ENCODE results near the gene CPSF2. TPM values are rescaled to one million over a fixed set of nuclear protein-coding genes. Genes with fewer than 3 reads are reported as not detected.
A peak's percentile ranks its signal among the peaks of the same experiment; 100 is the strongest.

The CPSF2 gene
- total and polyA plus RNA-seq, 8 donors: 5.5 to 36.6 (median 8.0) TPM

DNA sequence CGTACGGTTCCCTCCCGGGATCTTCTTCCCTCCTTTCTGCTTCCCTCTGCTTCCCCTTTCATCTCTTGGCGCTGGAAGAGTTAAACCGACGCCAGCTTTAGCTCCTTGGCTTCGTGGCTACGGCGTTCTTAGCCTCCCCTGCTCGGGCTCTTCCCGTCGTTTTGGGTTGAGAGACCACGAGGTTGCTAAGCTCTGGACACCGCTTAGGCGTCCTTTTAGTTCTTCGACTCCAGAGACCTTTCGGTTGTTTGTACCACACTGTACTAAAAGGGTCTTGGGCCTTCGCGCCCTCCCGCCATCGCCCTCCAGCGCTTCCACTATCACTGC is 545 bp downstream of the CPSF2 start:
- DNase-seq: peak in 1 of 2 donors; percentile 70
- intact Hi-C loops (cut with DNase I; ENCODE audit: low total_unique reads): no loop called here
- H3K4me3 ChIP-seq: peak overlapping the region; percentile 82 to 93 (median 89)
- TF ChIP-seq POLR2AphosphoS5 (IDR thresholded peaks at IDR 0.05): no peak
- no peak for TF ChIP-seq POLR2A (IDR thresholded peaks at IDR 0.05)
- TF ChIP-seq EP300 (IDR thresholded peaks at IDR 0.05): no peak
- TF ChIP-seq CTCF (IDR thresholded peaks at IDR 0.05): no peak
- H3K27ac ChIP-seq: peak overlapping the region; percentile 92 to 98 (median 94)
- no peaks in the 10 kb centered on the region for H3K27me3 ChIP-seq
- H3K4me1 ChIP-seq: peaks cover 26 to 75% (median 46%) of the 10 kb centered on the region in 4 donors
- no peaks in the 10 kb centered on the region for H3K9me3 ChIP-seq
- peaks cover 0 to 35% (median 23%) of the 10 kb centered on the region in 4 donors for H3K36me3 ChIP-seq
- 0 to 1% (median 0%) methylated on average over 22 of the region's 22 CpGs for WGBS, 5 donors

DNA sequence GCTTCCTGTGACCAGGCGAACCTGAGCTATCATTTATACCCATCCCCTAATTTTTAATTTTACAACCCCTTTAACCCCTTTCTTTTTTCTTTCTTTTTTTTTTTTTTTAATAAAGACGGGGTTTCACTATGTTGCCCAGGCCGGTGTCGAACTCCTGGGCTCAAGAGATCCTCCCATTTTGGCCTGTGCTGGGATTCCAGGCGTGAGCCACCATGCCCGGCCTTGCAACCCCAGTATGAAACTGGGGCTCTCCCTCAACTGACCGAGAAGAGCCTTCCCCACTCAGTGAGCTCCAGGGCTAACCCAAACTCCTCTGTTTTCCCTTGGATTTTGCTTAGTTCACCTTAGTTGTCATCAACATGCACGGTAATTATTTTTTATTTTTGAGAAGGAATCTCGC is 992 bp downstream of the CPSF2 start:
- H3K27ac ChIP-seq: peak overlapping the region in 4 of 5 donors; percentile 92 to 98 (median 95)
- 35 to 42% (median 37%) methylated on average over 9 of the region's 9 CpGs for WGBS, 5 donors
- no peaks in the 10 kb centered on the region for H3K27me3 ChIP-seq
- intact Hi-C loops (cut with DNase I; ENCODE audit: low total_unique reads): no loop called here
- peaks cover 26 to 71% (median 44%) of the 10 kb centered on the region in 4 donors for H3K4me1 ChIP-seq
- no peaks in the 10 kb centered on the region for H3K9me3 ChIP-seq
- peaks cover 0 to 35% (median 21%) of the 10 kb centered on the region in 4 donors for H3K36me3 ChIP-seq
- TF ChIP-seq POLR2AphosphoS5 (IDR thresholded peaks at IDR 0.05): no peak
- no peak for TF ChIP-seq CTCF (IDR thresholded peaks at IDR 0.05)
- TF ChIP-seq POLR2A (IDR thresholded peaks at IDR 0.05): no peak
- TF ChIP-seq EP300 (IDR thresholded peaks at IDR 0.05): no peak
- DNase-seq: no peak
- H3K4me3 ChIP-seq: peak overlapping the region; percentile 82 to 93 (median 89)

GRCh38 chr14:92134456-92134855 is 12.7 kb downstream of the CPSF2 start:
- no peak overlapping the region for H3K4me3 ChIP-seq
- no peak overlapping the region for H3K27ac ChIP-seq
- intact Hi-C loops (cut with DNase I; ENCODE audit: low total_unique reads): no loop called here
- peaks cover 0 to 11% (median 5%) of the 10 kb centered on the region in 4 donors for H3K4me1 ChIP-seq
- 19 to 50% (median 29%) methylated on average over 1 of the region's 1 CpG for WGBS, 5 donors
- TF ChIP-seq POLR2AphosphoS5 (IDR thresholded peaks at IDR 0.05) (no peak), EP300 (IDR thresholded peaks at IDR 0.05) (no peak), POLR2A (IDR thresholded peaks at IDR 0.05) (no peak), CTCF (IDR thresholded peaks at IDR 0.05) (no peak)
- no peak for DNase-seq
- no peaks in the 10 kb centered on the region for H3K9me3 ChIP-seq
- H3K36me3 ChIP-seq: peaks cover 16 to 100% (median 93%) of the 10 kb centered on the region in 4 donors
- no peaks in the 10 kb centered on the region for H3K27me3 ChIP-seq

DNA sequence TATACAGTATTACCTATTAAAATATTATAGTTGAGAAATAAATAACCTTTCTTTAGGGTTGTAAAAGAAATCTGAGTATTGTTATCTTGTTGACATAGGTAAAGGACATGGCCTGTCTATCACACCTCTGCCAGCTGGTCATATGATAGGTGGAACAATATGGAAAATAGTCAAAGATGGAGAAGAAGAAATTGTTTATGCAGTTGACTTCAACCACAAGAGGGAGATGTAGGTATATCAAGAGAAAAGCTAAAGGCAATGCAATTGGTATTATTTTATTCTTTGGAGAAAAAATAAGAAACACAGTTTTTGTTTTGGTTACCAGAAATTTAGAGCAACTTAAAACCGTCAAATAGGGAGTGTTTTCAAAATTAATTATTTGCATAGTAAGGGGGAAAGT is 13.5 kb downstream of the CPSF2 start:
- H3K27ac ChIP-seq: no peak overlapping the region
- H3K27me3 ChIP-seq: no peaks in the 10 kb centered on the region
- WGBS, 5 donors: 48 to 76% (median 60%) methylated on average over 1 of the region's 1 CpG
- H3K9me3 ChIP-seq: no peaks in the 10 kb centered on the region
- H3K36me3 ChIP-seq: peaks cover 19 to 100% (median 93%) of the 10 kb centered on the region in 4 donors
- H3K4me1 ChIP-seq: peaks cover 0 to 11% (median 5%) of the 10 kb centered on the region in 4 donors
- TF ChIP-seq POLR2AphosphoS5 (IDR thresholded peaks at IDR 0.05) (no peak), EP300 (IDR thresholded peaks at IDR 0.05) (no peak), CTCF (IDR thresholded peaks at IDR 0.05) (peak in 4 of 7 experiments; percentile 13 to 41 (median 30)), POLR2A (IDR thresholded peaks at IDR 0.05) (no peak)
- intact Hi-C loops (cut with DNase I; ENCODE audit: low total_unique reads): no loop called here
- DNase-seq: peak in 1 of 2 donors; percentile 63
- H3K4me3 ChIP-seq: no peak overlapping the region

Measured in stomach (tissue), 9 donors.